Mammary microvascular endothelial cell (primary cell): ENCODE data around the gene ANAPC7. TPM values are rescaled to one million over a fixed set of nuclear protein-coding genes. Genes with fewer than 3 reads are reported as not detected.

ENCODE experiments used
- total RNA-seq: library from RNA; depleted of rRNA; stranded (reverse); fragments of >200 nt; gene quantifications from 2 replicates; pipeline ENCODE4 v1.2.3, GENCODE V29; 2015

ANAPC7 gene, protein sequence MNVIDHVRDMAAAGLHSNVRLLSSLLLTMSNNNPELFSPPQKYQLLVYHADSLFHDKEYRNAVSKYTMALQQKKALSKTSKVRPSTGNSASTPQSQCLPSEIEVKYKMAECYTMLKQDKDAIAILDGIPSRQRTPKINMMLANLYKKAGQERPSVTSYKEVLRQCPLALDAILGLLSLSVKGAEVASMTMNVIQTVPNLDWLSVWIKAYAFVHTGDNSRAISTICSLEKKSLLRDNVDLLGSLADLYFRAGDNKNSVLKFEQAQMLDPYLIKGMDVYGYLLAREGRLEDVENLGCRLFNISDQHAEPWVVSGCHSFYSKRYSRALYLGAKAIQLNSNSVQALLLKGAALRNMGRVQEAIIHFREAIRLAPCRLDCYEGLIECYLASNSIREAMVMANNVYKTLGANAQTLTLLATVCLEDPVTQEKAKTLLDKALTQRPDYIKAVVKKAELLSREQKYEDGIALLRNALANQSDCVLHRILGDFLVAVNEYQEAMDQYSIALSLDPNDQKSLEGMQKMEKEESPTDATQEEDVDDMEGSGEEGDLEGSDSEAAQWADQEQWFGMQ
- total RNA-seq, result 38.4 and 44.1 TPM in 2 replicates

DNA sequence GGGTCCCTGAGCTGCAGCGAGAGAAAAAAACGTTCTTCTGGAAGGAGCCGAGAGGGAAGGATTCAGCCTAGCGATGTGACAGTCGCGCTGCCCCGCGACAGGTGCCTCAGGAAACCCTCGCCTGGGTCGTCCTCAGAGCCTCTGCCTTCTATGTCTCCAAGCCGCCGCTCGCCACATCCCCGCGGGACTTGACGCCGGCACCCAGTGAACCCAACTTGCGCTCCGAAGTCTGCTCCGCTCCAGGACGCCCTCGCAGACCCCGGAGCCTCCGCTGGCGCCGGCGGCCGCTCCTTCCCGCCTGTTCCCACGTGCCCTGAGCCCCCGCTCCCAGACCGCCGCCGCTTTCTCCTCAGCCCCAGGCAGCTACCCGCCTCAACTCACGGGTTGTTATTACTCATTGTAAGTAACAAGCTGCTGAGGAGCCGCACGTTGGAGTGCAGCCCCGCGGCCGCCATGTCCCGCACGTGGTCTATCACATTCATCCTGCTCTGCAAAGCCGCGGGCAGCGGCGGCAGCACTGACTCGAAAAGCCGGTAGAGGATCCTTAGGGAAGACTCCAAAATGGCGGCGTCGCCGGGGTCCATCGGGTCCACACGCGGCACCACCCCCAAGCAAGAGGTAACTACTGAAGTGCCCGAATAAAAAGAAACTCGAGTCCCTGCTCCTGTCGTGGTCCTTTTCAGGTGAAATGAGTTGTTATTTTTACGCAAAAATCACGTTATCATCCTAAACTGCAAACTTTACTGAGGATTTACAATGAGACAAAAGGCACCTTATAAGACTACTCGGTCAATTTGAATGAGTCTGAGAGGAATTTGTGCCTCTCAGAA lies at the start of gene ANAPC7:
TSS of gene ANAPC7 (minus strand) at position 563 of the 830 bp plus-strand sequence. CDS start at position 482, 81 bp downstream.

GRCh38 chr12:110449799-110450497 lies 46.4 kb upstream of the ANAPC7 start, which contains the start of gene ARPC3:
ARPC3 (minus strand) TSS chr12:110450337; CDS start chr12:110450260, 77 bp downstream.

Other genes starting within 250 kb of the ANAPC7 start
- gene ATP2A2, start 122.5 kb downstream of the ANAPC7 start, total RNA-seq, result 118 and 130 TPM in 2 replicates
- gene ARPC3, start 46.6 kb upstream of the ANAPC7 start, total RNA-seq, result 1,173 and 1,199 TPM in 2 replicates
- 26.9 and 39.4 TPM in 2 replicates for gene GPN3, start 64.5 kb upstream of the ANAPC7 start, total RNA-seq
- gene FAM216A, start 65.1 kb upstream of the ANAPC7 start, total RNA-seq, result 14.5 and 17.0 TPM in 2 replicates
- 122 and 133 TPM in 2 replicates for gene VPS29, start 98.4 kb upstream of the ANAPC7 start, total RNA-seq
- gene RAD9B, start 98.6 kb upstream of the ANAPC7 start, total RNA-seq, result 0.05 and 0.07 TPM in 2 replicates
- gene PPTC7, start 179.6 kb upstream of the ANAPC7 start, total RNA-seq, result 5.2 and 5.3 TPM in 2 replicates
- 9.2 and 20.2 TPM in 2 replicates for gene TCTN1, start 210.4 kb upstream of the ANAPC7 start, total RNA-seq